ENCODE data around the gene ADGRE1. TPM values are rescaled to one million over a fixed set of nuclear protein-coding genes. Genes with fewer than 3 reads are reported as not detected.

Gene ADGRE1
- total and polyA plus RNA-seq, 3 experiments from 2014 or later = 0.36 to 0.59 (median 0.53) TPM

DNA sequence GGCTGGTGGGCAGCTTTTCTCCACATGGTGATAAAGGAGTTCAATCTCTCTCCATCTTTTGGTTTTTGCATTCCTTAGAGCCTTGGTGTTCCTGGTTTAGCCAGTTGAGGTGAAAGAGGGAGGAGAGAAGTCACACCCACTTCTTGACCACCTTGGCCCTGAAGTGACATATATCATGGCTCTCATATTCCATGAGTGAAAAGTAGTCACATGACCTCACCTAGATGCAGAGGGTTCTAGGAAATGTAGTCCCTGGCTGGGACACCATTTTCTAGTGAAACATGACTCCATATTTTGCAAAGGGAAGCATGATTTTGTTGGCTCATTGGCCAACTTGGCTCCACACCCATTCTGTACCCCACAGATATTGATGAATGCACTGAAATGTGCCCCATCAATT, 16.1 kb downstream of the ADGRE1 start:
- Histone ChIP-seq H3K9me3 (ENCODE audit: low read length) (peaks cover 17% of the 10 kb centered on the region), H3K4me1 (ENCODE audit: insufficient read depth, low read length) (no peaks in the 10 kb centered on the region), H3K27ac (ENCODE audit: low read depth, low read length) (no peak overlapping the region), H3K27me3 (ENCODE audit: insufficient read depth, low read length, poor library complexity, severe bottlenecking) (no peaks in the 10 kb centered on the region), H3K4me3 (ENCODE audit: low read length) (no peak overlapping the region), H3K36me3 (ENCODE audit: insufficient read depth, low read length) (no peaks in the 10 kb centered on the region)
- no peaks in the 10 kb centered on the region for H3K4me1 Mint-ChIP-seq
- H3K36me3 Mint-ChIP-seq = peaks cover 1 to 52% (median 10%) of the 10 kb centered on the region in 3 donors
- POLR2A ChIA-PET = no interaction called here
- CTCF ChIA-PET = interaction anchor here (1.0 kb wide), 1 partner anchor 22 kb away, joined by 3 read pairs; no protein-coding TSS in a partner anchor
- peaks cover 16 to 48% (median 29%) of the 10 kb centered on the region in 5 donors for H3K9me3 Mint-ChIP-seq
- no peak overlapping the region for H3K4me3 Mint-ChIP-seq
- DNase-seq = no peak
- H3K27me3 Mint-ChIP-seq = peaks cover 7 to 14% of the 10 kb centered on the region in 2 donors
- H3K27ac Mint-ChIP-seq = no peak overlapping the region

DNA sequence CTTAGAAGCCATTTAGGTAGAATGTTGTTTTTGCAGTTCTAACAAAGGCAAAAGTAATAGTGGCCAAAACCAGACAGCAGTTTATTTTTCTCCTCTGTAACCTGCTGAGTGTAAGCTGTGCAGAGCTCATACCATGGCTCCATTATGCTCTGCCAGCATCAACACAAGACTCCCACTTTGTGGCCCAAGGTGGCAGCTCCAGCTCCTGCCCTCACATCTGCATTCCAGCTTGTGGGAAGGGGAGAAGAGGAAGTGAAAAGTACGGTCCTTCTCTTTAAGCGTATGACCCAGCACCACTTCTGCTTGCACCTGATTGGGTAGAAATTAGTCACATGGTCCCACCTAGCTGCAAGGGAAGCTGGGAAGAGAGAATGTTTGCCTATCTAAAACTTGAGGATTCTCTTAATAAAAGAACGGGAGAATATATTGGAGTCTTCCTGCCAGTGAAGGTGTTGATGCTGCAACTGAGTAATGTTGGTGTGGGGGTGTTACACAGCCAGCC, 19.2 kb downstream of the ADGRE1 start:
- no peaks in the 10 kb centered on the region for H3K27me3 ChIP-seq (ENCODE audit: insufficient read depth, low read length, poor library complexity, severe bottlenecking)
- H3K4me3 ChIP-seq (ENCODE audit: low read length) = no peak overlapping the region
- H3K36me3 ChIP-seq (ENCODE audit: insufficient read depth, low read length) = no peaks in the 10 kb centered on the region
- no peak for DNase-seq
- H3K27me3 Mint-ChIP-seq = peaks cover 3 to 14% of the 10 kb centered on the region in 2 donors
- ChIA-PET POLR2A (no interaction called here), CTCF (no interaction called here)
- peaks cover 0 to 34% (median 7%) of the 10 kb centered on the region in 3 donors for H3K36me3 Mint-ChIP-seq
- peaks cover 7% of the 10 kb centered on the region for H3K9me3 ChIP-seq (ENCODE audit: low read length)
- H3K9me3 Mint-ChIP-seq = peaks cover 12 to 27% (median 22%) of the 10 kb centered on the region in 5 donors
- no peaks in the 10 kb centered on the region for H3K4me1 ChIP-seq (ENCODE audit: insufficient read depth, low read length)
- no peak overlapping the region for H3K4me3 Mint-ChIP-seq
- no peak overlapping the region for H3K27ac ChIP-seq (ENCODE audit: low read depth, low read length)
- H3K4me1 Mint-ChIP-seq = no peaks in the 10 kb centered on the region
- no peak overlapping the region for H3K27ac Mint-ChIP-seq

DNA sequence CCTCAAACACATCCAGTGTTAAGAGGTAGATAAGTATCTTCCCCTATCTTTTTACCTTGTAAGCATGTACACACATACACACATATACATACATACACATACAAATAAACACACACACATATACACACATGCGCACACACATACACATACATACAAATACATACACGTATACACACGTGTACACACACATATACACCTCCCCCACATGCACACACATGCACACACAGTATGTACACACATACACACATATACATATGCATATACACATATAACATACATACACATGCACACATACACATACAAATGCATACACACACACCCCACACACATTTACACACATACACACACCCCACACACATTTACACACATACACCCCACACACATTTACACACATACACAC, 24.1 kb downstream of the ADGRE1 start:
- peak overlapping the region in 1 of 8 donors; percentile 34 for H3K27ac Mint-ChIP-seq
- Histone ChIP-seq H3K27ac (ENCODE audit: low read depth, low read length) (no peak overlapping the region), H3K4me1 (ENCODE audit: insufficient read depth, low read length) (no peaks in the 10 kb centered on the region), H3K27me3 (ENCODE audit: insufficient read depth, low read length, poor library complexity, severe bottlenecking) (no peaks in the 10 kb centered on the region), H3K4me3 (ENCODE audit: low read length) (no peak overlapping the region), H3K9me3 (ENCODE audit: low read length) (peaks cover 3% of the 10 kb centered on the region), H3K36me3 (ENCODE audit: insufficient read depth, low read length) (no peaks in the 10 kb centered on the region)
- peaks cover 5 to 29% (median 7%) of the 10 kb centered on the region in 3 donors for H3K36me3 Mint-ChIP-seq
- peaks cover 12 to 31% (median 28%) of the 10 kb centered on the region in 5 donors for H3K9me3 Mint-ChIP-seq
- no peaks in the 10 kb centered on the region for H3K4me1 Mint-ChIP-seq
- ChIA-PET CTCF (no interaction called here), POLR2A (no interaction called here)
- no peak overlapping the region for H3K4me3 Mint-ChIP-seq
- H3K27me3 Mint-ChIP-seq = peaks cover 1 to 10% of the 10 kb centered on the region in 2 donors
- DNase-seq = no peak

DNA sequence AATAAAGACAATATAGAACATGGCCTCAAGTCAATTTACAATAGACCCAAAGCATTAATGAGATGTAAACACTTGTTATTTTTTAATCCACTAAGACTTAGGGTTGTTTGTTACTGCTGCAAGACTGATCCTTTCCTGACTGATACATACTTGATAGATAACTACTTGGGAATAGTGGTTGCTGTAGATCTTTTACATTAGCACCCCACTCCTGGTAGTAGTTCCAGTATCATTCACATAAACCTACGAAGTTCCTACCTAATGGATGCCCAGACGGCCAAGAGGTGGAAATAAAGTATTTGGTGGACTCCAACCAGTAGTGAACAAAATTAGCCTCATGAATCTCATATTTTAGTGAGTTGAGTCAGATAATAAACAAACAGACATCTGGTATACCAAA, 26.9 kb downstream of the ADGRE1 start:
- no peaks in the 10 kb centered on the region for H3K27me3 ChIP-seq (ENCODE audit: insufficient read depth, low read length, poor library complexity, severe bottlenecking)
- ChIA-PET CTCF (no interaction called here), POLR2A (no interaction called here)
- no peak overlapping the region for H3K4me3 ChIP-seq (ENCODE audit: low read length)
- Mint-ChIP-seq H3K9me3 (peaks cover 8 to 22% (median 13%) of the 10 kb centered on the region in 5 donors), H3K4me3 (no peak overlapping the region), H3K27me3 (peaks cover 0 to 6% of the 10 kb centered on the region in 2 donors), H3K4me1 (no peaks in the 10 kb centered on the region), H3K27ac (no peak overlapping the region), H3K36me3 (peaks cover 3 to 12% (median 5%) of the 10 kb centered on the region in 3 donors)
- H3K36me3 ChIP-seq (ENCODE audit: insufficient read depth, low read length) = no peaks in the 10 kb centered on the region
- no peak overlapping the region for H3K27ac ChIP-seq (ENCODE audit: low read depth, low read length)
- H3K9me3 ChIP-seq (ENCODE audit: low read length) = no peaks in the 10 kb centered on the region
- no peak for DNase-seq
- H3K4me1 ChIP-seq (ENCODE audit: insufficient read depth, low read length) = no peaks in the 10 kb centered on the region

DNA sequence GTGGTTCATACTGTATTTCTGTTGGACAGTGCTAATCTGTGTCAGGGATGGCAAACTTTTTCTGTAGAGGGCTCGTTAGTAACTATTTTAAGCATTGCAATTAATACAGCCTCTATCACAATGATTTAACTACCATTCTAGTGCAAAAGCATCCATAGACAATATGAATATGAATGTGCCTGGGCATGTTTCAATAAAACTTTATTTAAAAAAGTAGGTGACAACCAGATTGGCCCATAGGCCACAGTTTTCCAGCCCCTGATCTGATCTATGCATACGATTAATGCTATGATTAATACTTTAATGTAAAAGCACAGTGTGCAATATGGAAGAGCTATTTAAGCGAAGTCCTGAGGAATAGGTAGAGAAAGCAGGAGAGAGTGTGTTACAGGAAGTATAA, 29.6 kb downstream of the ADGRE1 start:
- Mint-ChIP-seq H3K4me3 (no peak overlapping the region), H3K4me1 (no peaks in the 10 kb centered on the region), H3K27me3 (peaks cover 0 to 4% of the 10 kb centered on the region in 2 donors), H3K27ac (no peak overlapping the region), H3K36me3 (peaks cover 3 to 12% (median 5%) of the 10 kb centered on the region in 3 donors), H3K9me3 (peaks cover 8 to 22% (median 13%) of the 10 kb centered on the region in 5 donors)
- ChIA-PET CTCF (no interaction called here), POLR2A (no interaction called here)
- H3K4me1 ChIP-seq (ENCODE audit: insufficient read depth, low read length) = no peaks in the 10 kb centered on the region
- no peaks in the 10 kb centered on the region for H3K9me3 ChIP-seq (ENCODE audit: low read length)
- H3K27me3 ChIP-seq (ENCODE audit: insufficient read depth, low read length, poor library complexity, severe bottlenecking) = no peaks in the 10 kb centered on the region
- no peak overlapping the region for H3K27ac ChIP-seq (ENCODE audit: low read depth, low read length)
- no peak for DNase-seq
- H3K4me3 ChIP-seq (ENCODE audit: low read length) = no peak overlapping the region
- no peaks in the 10 kb centered on the region for H3K36me3 ChIP-seq (ENCODE audit: insufficient read depth, low read length)

DNA sequence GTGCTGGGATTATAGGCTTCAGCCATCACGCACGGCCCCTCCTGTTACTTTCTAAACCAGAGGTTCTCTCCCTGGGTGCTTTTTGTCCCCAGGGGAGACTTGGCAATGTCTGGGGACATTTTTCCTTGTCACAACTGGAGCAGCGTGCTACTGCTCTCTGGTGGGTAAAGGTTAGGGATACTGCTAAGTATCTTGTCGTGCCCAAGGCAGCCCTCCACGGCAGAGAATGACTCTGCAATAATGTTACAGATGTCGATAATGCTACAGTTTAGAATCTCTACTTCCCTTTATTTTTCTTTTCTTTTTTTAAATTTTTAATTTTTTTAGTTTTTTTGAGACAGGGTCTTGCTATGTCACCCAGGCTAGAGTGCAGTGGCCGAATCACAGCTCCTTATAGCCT, 38.0 kb downstream of the ADGRE1 start:
- no peak overlapping the region for H3K4me3 ChIP-seq (ENCODE audit: low read length)
- peaks cover 8% of the 10 kb centered on the region for H3K4me1 ChIP-seq (ENCODE audit: insufficient read depth, low read length)
- Mint-ChIP-seq H3K9me3 (peaks cover 0 to 19% (median 15%) of the 10 kb centered on the region in 5 donors), H3K27ac (peak overlapping the region in 1 of 8 donors; percentile 81), H3K4me3 (no peak overlapping the region), H3K36me3 (peaks cover 1 to 13% (median 2%) of the 10 kb centered on the region in 3 donors), H3K4me1 (peaks cover 4 to 15% (median 9%) of the 10 kb centered on the region in 3 donors), H3K27me3 (peaks cover 0 to 7% of the 10 kb centered on the region in 2 donors)
- no peak for DNase-seq
- H3K27ac ChIP-seq (ENCODE audit: low read depth, low read length) = no peak overlapping the region
- H3K36me3 ChIP-seq (ENCODE audit: insufficient read depth, low read length) = no peaks in the 10 kb centered on the region
- ChIA-PET CTCF (no interaction called here), POLR2A (no interaction called here)
- no peaks in the 10 kb centered on the region for H3K27me3 ChIP-seq (ENCODE audit: insufficient read depth, low read length, poor library complexity, severe bottlenecking)
- H3K9me3 ChIP-seq (ENCODE audit: low read length) = peaks cover 4% of the 10 kb centered on the region

DNA sequence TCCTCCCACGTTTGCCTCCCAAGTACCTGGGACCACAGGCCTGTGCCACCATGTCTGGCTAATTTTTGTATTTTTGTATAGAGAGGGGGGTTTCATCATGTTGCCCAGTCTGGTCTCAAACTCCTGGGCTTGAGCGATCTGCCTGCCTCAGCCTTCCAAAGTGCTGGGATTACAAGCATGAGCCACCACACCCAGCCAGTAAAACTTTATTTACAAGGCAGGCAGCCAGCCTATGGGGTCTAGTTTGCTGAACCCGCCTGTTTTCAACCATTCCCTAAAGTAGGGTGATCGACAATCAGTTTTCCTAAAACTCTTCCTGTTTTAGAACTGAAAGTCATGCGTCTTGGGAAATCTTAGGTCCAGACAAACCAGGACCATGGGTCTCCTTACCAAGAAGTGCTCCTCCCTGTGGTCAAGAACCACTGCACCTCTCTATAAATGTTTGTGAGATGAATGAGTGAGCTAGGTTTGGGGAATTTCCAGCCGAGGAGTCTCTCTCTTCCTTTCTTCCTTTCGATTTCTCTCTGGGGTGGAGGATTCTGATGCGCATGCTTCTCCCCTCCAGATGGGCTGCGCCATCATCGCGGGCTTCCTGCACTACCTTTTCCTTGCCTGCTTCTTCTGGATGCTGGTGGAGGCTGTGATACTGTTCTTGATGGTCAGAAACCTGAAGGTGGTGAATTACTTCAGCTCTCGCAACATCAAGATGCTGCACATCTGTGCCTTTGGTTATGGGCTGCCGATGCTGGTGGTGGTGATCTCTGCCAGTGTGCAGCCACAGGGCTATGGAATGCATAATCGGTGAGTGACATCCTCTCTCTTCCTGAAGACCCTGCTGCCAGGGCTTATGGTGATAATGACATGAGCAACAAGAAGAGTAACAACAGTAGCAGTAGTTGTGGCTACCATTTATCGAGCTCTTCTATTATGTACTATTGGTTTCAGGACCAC, 38.7 kb downstream of the ADGRE1 start:
- Mint-ChIP-seq H3K36me3 (peaks cover 1 to 16% (median 2%) of the 10 kb centered on the region in 3 donors), H3K4me1 (peaks cover 4 to 15% (median 9%) of the 10 kb centered on the region in 3 donors), H3K4me3 (peak overlapping the region in 5 of 7 donors; percentile 10 to 84 (median 48)), H3K27me3 (peaks cover 0 to 7% of the 10 kb centered on the region in 2 donors), H3K9me3 (peaks cover 2 to 24% (median 20%) of the 10 kb centered on the region in 5 donors), H3K27ac (peak overlapping the region in 3 of 8 donors; percentile 26 to 81 (median 42))
- Histone ChIP-seq H3K4me1 (ENCODE audit: insufficient read depth, low read length) (peaks cover 8% of the 10 kb centered on the region), H3K27ac (ENCODE audit: low read depth, low read length) (no peak overlapping the region), H3K27me3 (ENCODE audit: insufficient read depth, low read length, poor library complexity, severe bottlenecking) (no peaks in the 10 kb centered on the region), H3K4me3 (ENCODE audit: low read length) (peak overlapping the region; percentile 17), H3K36me3 (ENCODE audit: insufficient read depth, low read length) (no peaks in the 10 kb centered on the region), H3K9me3 (ENCODE audit: low read length) (peaks cover 4% of the 10 kb centered on the region)
- ChIA-PET CTCF (interaction anchor here (0.6 to 0.9 kb wide), 2 partner anchors 35 to 38 kb away, joined by 3 read pairs; no protein-coding TSS in a partner anchor), POLR2A (no interaction called here)
- DNase-seq = peak in 1 of 5 donors; percentile 3

DNA sequence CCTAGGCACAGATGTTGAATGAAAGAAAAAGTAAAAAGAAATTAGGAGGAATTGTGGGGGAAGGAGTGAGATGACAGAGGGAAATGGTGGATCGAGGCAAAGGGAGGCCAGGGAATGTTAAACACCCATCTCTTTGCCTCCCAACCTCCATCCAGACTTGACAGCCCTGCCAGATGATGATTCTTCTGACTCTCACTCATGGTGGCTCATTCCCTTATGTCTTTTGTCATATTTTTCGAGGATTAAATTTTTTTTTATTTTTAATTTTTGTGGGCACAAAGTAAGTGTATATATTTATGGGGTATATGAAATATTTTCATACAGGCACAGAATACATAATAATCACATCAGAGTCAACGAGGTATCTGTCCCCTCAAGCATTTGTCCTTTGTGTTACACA, 42.8 kb downstream of the ADGRE1 start:
- peaks cover 2 to 8% of the 10 kb centered on the region in 2 donors for H3K27me3 Mint-ChIP-seq
- H3K4me1 Mint-ChIP-seq = peaks cover 4 to 15% (median 9%) of the 10 kb centered on the region in 3 donors
- H3K36me3 ChIP-seq (ENCODE audit: insufficient read depth, low read length) = no peaks in the 10 kb centered on the region
- peaks cover 4% of the 10 kb centered on the region for H3K9me3 ChIP-seq (ENCODE audit: low read length)
- H3K4me3 ChIP-seq (ENCODE audit: low read length) = no peak overlapping the region
- H3K4me3 Mint-ChIP-seq = no peak overlapping the region
- DNase-seq = no peak
- peaks cover 1 to 25% (median 5%) of the 10 kb centered on the region in 3 donors for H3K36me3 Mint-ChIP-seq
- CTCF ChIA-PET = no interaction called here
- H3K27me3 ChIP-seq (ENCODE audit: insufficient read depth, low read length, poor library complexity, severe bottlenecking) = no peaks in the 10 kb centered on the region
- POLR2A ChIA-PET = no interaction called here
- H3K27ac ChIP-seq (ENCODE audit: low read depth, low read length) = no peak overlapping the region
- H3K4me1 ChIP-seq (ENCODE audit: insufficient read depth, low read length) = peaks cover 8% of the 10 kb centered on the region
- H3K9me3 Mint-ChIP-seq = peaks cover 4 to 23% (median 21%) of the 10 kb centered on the region in 5 donors
- H3K27ac Mint-ChIP-seq = no peak overlapping the region
